HG03439 (cell line): ENCODE results near the gene SLC6A8.

Experiments used
- ATAC-seq: cut with Tn5 transposase; IDR thresholded peaks from one replicate; pipeline ENCODE4 v1.9.1; 2021; ENCODE audit warnings: mild to moderate bottlenecking, moderate library complexity; ENCODE audit not compliant: unreplicated experiment

Gene SLC6A8

DNA sequence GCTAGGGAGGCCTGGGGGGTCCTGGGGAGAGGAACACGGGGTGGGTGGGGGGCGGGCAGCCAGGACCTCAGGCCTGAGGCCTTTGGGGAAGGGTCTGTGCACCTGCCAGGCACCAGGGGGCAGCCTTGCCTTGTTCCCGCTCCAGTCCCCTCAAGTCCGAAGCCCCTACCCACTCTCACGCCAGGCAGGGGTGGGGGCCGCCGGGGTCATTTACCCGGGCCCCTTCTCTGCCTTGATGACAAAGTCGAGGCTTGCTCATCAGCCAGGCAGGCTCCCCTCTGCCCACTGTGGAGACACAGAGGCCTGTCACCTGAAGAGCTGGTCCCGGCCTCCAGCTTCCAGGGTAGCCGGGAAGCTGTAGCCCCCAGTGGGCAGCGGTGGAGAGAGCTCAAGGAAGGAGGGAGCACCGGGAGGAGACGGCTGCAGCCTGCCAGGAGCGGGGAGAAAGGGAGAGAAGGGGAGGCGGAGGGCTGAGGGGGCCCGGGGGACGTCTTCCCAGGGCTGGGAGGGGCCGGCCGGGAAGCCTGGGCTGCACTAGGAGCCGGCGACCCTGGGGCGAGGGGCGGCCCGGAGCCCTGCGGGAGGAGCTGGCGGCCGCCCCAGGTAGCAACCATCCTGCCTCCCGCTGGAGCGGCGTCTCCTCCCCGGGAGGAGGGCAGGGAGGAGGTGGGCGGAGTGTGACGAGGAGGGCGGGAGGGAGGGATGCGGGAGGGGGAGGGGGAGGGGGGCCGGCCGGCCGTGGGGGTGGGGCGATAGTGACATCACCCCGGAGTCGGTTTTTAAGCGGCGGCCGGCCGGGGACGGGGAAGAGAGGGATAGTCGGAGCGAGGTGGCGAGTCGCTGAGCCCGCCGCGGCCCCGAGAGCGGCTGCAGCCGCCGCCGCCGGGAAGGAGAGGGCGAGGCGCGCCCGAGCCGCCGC, at the start of gene SLC6A8:
Gene SLC6A8, plus strand, starts transcription at position 806 of the 919 bp plus-strand sequence. CDS start 649 bp downstream, outside the sequence.
- ATAC-seq, result no peak

DNA sequence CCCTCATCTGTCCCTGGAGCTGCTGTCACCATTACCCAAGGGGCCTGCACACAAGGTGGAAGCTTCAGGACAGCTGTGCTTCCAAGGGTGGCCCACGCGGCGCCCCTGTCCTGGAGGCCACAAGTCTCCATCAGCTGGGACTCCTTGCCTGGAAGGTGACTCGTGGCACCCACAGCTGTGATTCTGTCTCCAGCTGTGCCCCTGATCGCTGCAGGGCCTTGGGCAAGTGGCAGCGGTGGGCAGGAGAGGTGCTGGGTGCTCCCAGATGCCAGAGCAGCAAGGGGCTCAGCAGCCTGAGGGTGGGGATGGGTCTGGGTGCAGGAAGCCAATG, 49.7 kb upstream of the SLC6A8 start:
- no peak for ATAC-seq

DNA sequence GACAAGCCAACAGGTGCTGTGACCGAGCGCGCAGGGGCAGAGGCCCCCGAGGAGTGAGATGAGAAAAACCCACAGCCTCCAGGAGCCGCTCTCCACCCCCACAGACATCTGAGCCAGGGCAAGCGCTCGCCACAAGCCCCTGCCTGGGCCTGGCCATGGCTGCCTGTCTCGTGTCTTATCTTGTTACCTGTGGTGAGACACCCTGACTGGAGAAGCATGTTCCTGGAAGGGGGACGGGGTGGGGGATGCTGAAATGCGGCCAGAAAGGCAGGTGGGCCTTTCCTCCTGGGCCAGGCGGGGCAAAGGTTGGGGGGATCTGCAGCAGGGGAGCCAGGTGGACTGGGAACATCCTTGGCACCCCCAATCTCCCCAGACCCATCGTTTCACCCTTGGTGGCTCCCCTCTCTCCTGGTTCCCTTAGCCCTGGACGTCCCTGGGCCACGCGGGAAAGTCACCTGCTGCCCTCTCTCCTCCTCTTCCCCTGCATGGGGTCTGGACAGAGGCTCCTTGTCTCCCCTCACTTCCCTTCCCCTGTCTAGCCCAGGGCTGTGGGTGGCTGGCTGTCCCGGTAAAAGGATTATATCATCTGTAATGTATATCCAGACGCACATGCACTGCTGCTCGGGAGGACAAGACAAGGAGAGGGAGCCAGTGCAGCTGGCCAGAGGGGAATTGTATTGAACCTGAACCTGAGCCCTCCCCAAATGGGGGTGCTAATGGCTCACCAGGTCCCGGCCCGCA, 49.1 kb upstream of the SLC6A8 start:
- ATAC-seq, result no peak

DNA sequence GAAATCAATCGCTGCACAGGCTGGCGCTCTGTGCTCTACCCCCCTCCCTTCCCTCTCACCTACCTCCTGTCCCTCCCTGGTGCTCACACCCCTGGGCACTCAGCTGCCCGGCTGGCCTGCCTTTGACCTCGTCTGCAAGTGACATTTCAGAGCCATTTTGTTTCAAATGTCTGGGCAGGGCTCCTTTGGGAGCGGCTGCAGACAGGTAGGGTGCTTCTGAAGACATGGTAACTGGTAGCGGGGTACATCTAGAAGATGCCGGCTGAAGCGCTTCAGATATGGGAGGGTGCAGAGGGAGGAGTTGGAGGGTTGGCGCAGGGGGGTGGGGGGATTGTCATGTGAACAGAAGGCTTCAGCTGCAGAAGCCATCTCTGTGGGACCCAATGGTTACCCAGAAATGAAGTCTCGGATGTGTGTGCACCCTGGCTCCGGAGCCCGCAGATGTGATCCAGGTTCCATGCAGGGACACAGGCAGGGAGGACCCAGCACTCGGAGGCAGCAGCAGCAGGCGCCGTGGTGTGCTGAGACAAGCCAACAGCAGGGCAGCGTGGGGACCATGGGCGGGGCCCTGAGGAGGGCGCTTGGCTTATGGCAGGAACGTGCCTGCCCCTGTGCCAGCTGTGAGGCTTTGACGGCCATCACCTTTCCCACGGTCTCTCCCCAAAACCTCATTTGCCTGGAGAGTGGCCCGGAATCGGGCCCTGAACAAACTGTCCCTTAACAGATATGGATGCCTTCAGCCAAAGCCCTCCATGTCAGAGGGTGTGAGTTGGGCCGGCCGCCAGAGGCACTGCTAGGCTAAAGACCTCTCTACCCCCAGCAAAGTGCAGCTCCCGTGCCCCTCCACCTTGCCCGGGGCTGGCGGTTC, 48.3 kb upstream of the SLC6A8 start:
- ATAC-seq, result no peak

DNA sequence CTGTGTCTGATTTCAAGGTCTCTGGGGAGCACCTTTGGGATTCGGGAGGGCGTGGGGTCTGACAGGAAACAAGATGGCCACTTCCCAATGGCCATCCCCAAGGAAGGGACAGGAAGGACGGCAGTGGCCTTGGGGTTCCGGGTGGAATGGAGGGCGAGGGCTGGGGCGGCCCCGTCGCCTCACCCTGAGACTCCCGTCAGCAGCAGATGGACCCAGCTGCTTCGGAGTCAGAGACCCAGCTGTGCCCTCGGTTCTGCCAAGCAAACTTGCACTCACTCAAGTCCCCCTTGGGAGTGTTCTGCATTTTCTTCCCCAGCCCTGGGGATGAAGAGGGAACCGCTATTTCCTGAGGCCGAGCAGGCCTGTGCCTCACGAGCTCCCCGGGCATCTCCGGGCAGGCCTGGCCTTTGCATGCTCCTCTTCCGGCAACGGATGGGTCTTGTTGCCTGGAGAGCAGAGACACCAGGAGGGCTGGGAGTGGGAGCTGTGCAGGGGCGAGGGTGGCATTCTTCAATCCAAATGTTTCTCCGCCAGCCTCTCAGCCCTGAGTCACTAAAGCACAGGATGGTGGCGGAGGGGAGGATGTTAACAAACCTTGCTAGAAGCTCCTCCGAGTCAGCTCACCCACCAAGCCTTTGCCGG, 47.6 kb upstream of the SLC6A8 start:
- no peak for ATAC-seq

DNA sequence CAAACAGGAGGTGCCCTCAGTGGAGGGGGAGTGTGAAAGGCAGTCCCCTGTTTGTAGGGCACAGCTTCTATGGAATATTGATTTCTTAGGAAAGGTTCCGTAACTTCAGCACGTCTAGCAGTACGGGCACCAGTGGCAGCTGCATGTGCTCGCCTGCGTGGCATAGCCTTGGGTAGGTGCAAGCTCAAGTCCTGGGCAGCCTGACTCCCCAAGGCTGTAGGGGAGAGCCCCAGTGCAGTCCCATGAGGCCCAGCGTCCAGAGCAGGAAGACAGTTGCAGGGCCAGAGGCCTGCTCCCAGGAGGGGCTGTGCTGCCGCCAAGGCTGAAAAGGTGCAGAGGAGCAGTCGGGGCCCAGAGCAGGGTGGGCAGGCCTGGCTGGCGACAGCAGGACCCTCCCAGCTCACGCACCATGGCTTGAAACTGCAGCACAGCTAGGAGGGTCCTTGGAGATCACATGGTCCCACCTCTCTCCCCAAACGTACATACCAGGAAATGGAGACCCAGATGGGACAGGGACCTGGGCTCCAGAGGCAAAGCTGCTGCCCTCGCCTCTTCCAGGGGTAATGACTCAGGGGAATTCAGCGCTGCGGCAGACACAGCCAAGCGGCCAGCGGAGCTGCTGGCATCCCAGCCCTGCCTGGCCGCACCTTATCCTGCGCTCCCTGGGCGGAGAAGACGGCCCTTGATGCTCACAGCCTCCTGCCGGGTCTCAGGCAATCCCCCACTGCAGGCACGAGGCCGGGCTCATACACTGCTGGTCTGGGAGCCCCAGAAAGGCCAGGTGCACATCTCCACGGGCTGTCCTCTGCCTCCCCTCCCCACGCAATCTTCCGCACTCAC, 46.8 kb upstream of the SLC6A8 start:
- ATAC-seq, result no peak

DNA sequence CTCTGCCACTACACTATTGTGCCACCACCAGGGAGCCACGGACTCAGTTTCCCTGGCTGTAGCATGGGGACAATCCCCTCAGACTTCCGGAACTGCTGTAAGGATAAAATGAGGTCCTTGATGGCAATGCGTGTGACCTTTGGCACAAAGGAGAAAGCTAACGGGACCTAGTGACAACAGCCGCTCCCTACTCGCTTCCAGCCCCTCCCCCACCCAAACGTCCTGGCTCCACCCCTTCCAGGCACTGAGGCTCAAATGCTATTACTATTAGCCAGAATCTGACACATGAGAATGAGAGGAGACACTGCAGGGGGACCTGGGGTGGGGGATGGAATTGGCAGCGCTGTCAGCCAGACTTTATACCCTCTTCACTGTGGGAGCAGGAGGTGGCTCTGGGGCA, 46.1 kb upstream of the SLC6A8 start:
- ATAC-seq, result no peak

DNA sequence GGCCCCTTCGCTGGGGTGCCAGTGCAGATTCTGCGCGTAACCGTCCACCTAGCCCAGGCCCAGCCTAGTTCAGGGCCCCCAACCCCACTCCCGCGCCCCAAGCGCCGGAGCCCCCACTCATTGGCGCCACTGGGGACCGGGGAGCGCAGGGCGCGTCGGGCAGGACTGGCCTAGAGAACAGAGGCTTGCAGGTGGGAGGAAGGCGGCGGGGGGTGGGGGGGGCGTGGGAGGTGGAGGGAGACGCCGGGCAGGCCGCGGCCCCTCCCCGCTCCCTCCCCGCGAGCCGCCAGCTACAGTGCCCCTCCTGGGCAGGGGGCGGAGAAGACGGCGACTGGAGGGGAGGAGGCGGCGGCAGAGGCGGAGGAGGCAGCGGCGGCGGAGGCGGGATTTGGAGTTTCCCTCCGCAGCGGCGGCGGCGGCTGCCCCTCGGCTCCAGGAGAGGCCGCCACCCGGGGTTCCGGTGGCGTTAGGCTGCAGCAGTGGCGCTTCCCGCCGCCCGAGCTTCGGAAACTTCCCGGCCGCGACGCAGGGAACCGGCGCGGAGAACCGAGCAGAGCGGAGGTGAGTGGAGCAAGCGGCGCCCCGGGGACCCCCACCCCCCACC, 45.6 kb upstream of the SLC6A8 start:
- no peak for ATAC-seq

DNA sequence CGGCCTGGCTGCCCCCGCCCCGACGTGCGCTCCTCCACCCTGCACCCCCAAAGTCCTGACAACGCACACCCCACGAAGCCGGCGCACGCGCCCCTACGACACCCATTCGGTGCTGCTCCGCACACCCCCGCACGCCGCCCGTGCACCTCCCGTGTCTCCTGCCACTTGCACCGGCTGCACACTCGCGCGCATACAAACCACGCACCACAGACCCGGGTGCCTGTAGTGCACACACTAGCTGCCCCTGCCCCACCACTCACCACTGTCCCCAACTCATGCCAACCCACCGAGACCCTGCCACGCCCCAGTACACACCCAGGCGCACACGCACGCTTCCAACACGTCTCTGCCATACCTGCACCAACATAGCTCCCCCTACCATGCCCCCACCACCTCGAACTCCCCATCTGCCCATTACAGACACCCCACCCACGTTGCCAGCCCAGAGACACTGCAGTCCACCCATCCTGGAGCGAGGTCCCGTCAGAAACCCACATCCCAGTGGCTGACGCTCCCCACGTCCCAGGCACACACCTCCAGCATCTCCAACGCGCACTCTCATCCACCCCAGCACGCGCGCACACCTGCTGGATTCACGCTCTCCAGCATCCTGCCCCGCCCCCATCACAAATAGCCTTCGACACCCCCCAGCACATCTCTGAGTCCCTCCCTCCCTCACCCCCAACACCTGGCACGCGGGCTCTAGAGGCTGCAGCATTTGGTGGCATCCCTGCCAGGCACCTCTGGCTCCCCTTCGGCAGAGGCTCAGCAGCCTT, 44.9 kb upstream of the SLC6A8 start:
- no peak for ATAC-seq

DNA sequence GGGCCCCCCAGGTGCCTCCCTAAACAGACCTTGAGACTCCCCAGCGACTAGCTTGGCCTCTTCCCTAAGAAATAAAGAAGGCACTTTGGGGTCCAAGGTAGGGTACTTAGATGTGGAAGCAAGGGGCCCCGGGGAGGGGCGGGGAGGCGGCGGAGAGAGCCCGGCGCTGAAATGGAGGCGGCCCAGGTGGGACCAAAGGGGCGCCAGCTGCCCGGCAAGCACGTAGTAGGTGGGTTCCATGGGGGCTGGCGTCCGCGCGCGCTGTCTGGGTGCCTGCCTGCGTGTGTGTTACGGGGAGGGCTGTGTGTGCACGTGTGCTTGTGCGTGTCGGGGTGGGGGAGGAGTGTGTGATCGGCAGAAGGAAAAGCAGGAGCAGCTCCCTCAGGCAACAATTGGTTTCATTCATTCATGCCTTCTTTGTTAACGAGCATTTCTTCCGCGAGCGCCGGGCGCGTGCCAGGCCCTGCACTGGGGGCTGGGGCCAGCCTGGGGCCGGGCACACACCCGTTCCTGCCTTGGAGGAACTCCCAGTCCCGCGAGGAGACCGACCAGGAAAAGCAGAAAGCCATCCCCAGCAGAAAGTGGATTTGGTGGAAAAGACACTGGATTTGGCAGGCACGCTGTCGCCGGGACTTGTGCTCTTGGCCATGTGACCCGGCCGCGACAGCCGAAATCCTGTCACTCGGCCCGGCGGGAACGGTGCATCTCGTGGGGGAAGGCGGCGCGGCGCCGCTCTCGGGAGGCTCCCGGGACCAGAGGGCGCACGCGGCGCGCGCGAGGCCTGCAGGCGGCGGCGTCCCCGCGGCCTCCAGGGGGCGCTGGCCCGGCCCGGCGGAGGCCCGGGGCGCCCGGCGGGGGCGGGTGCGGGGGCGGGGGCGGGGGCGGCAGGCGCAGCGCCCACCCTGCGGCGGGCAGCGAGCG, 44.0 kb upstream of the SLC6A8 start:
- ATAC-seq, result no peak

DNA sequence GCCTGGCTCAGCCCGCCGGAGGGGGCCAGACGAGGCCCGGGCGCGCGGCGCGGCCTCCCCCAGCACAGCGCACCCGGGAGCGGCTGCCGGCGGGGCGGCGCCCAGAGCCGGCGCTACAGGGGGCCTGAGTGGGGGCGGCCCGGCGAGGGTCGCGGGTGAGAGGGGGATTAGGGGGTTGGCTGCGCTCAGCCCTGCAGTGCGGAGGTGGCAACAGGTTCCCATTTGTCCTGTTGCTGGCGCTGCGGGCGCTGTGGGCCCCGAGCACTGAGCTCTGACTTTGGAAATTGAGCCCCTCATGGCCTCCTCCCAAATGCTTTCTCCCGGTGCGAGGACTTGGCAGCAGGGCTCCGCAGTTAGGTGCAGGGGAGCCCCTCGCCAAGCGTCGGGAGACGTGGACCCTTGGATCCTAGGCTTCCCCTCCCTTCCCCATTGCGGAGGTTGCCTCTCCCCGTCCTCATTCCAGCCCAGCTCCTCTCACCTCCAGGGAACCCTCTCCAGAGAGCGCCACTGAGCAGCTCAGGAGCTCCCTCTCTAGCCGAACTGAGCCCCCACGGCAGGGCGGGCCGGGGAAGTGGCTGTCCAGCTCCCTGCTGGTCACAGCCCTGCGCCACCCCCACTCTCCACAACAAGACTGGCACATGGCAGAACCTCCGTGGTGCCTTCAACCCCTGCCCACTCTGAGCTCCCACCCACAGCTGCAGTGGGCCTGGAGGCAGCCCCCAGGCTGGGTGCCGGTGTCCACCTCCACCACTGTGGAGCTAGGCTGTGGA, 43.2 kb upstream of the SLC6A8 start:
- no peak for ATAC-seq

DNA sequence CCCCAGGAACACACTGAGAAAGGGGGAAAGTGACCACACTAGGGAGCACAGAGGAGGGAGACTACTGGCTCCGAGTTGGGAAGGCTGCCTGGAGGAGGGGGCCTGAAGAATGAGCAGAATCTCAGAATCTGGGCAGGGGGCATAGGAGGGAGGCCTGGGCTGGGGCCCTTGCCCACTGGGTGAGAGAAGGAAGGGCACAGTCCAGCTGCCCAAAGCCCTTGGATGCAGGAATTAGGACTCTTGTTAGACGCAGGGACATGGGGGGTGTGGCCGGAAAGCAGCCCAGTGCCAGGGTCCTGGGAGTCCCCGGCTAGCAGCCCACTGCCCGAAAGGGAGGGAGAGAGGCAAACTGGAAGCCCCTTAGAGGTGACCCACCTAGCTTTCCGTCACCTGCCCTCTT, 42.6 kb upstream of the SLC6A8 start:
- ATAC-seq, result no peak

DNA sequence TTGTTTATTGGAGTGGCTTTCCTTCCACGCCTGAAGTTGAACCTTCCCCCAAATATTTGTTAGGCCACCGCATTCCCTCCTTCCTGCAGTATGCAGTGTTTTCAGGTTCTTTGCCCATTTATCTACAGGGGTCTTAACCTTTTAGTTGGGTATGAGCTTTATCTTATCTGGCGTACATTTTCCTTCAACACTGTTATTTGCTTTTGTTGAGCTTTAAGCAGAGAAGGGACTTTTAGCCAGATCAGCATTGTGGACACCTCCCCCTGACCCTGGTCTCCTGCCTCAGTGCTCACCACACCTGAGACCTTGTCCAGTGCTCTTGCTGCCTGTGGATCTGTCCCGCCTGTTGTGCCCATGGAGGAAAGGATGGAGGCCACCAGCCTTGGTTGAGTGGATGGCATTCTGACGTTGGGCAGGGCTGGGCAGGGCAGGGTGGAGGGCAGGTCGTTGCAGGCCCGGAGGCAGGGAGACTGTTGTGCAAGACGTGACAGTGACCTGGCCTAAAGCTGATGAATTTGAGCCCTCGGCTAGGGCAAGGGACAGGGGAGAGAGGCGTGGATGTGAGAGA, 41.7 kb upstream of the SLC6A8 start:
- ATAC-seq, result no peak

DNA sequence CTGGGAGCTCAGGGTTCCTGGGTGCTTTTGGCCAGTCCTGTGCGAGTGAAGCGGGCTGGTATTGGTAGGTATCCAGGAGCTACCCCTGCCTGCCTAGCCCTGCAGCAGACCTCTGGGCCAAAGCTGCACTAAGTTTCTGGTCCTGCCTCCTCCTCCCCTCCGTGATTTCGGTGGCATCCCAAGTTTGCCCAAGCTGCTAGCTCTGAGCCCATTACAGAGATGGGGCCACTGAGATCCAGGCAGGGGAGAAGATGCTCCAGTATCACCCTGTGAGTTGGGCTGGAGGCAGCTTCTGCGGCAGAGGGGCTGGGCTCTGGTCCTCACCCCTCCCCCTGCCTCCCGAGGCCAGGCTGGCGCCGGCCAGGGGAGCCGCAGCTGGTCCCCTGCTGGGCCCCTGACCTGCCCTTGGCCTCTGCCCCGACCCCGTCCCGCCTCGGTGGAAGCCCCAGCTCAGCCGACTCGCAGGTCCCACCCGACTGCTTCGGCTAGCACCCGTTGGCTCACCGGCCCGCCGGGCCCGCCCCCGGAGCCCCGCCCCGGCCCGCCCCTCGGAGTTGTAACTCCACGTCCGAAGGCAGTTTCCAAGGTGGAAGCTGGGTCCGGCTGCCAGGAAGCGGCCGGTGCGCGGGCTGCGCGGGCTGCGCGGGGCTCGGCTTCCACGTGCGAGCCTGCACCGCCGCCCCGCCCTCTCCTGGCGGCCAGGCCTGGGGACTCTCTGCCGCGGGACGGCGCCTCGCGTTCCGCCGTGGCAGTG, 40.9 kb upstream of the SLC6A8 start, which contains the start of gene DUSP9:
Gene DUSP9, plus strand, starts transcription at position 584 of the 754 bp plus-strand sequence. CDS start 751 bp downstream, outside the sequence.
- ATAC-seq, result no peak

DNA sequence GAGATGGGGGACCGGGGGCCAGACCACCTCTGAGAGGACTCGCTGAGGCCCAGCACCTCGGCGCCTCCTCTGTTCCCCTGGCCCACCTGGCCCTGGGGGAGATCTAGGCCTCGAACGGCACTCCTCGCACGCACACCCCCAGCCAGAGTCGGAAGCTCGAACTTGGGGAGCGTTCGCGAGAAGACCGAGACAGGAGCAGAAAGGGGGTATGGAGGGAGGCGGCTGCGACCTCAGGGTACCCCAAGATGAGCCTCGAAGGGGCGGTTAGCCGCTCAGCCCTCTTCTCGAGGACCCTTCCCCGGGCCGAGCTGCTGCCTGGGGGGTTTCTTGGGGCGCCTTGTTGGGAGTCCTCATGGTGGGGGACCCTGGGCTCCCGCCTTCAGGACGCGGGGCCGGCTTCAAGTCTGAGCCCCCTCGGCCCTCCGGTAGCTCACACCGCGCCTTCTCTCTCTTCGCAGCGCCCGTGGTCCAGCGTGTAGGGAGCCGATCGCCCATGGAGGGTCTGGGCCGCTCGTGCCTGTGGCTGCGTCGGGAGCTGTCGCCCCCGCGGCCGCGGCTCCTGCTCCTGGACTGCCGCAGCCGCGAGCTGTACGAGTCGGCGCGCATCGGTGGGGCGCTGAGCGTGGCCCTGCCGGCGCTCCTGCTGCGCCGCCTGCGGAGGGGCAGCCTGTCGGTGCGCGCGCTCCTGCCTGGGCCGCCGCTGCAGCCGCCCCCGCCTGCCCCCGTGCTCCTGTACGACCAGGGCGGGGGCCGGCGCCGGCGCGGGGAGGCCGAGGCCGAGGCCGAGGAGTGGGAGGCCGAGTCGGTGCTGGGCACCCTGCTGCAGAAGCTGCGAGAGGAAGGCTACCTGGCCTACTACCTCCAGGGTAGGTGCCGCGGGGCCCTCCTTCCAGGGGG, 40.0 kb upstream of the SLC6A8 start:
- ATAC-seq, result no peak
